GM23338 (cell line): ENCODE data around the gene CPNE1.

Experiments
- EZH2 ChIP-seq: fragments of 200-600 bp; sonication (generic); IDR thresholded peaks from one replicate; pipeline ENCODE4 v1.8.0; 2017; ENCODE audit warnings: antibody characterized with exemption, mild to moderate bottlenecking, low read depth; ENCODE audit not compliant: unreplicated experiment
- POLR2AphosphoS5 ChIP-seq: IDR thresholded peaks from 2 replicates; pipeline ENCODE4 v1.6.1; 2016; ENCODE audit warnings: antibody characterized with exemption, low read depth
- TF ChIP-seq, protein P1 (sequence below), 2 experiments: fragments of 200-600 bp in 1 of 2; sonication (generic) in 1 of 2; conservative IDR thresholded peaks; 2 replicates each; pipeline versions ENCODE4 v1.5.1 to v1.6.1; 2016 to 2017; ENCODE audit warnings: antibody characterized with exemption in 2 of 2, low read depth in 2 of 2, mild to moderate bottlenecking in 2 of 2, moderate library complexity in 1 of 2
- TF ChIP-seq, protein P2 (sequence below): IDR thresholded peaks from 2 replicates; pipeline ENCODE4 v1.6.1; 2016; ENCODE audit warnings: antibody characterized with exemption

DNA sequence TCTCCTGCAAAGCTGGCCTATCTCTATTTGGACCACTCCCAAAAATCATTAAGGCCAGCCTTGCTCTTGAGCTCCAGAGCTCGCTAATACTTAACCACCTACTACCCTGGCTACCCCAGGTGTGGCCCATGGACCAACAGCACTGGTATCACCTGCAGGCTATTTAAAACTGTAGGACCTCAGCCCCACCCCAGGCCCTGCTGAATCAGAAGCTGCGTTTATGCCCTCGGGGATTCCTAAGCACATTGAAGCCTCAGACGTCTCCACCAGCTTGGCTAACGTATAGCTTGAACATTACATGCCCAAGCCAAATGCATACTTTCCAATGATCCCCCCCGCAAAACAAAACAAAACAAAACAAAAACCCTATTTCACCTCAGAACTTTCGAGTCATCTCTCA, 68.8 kb downstream of the CPNE1 start:
- TF ChIP-seq, protein P1, sequence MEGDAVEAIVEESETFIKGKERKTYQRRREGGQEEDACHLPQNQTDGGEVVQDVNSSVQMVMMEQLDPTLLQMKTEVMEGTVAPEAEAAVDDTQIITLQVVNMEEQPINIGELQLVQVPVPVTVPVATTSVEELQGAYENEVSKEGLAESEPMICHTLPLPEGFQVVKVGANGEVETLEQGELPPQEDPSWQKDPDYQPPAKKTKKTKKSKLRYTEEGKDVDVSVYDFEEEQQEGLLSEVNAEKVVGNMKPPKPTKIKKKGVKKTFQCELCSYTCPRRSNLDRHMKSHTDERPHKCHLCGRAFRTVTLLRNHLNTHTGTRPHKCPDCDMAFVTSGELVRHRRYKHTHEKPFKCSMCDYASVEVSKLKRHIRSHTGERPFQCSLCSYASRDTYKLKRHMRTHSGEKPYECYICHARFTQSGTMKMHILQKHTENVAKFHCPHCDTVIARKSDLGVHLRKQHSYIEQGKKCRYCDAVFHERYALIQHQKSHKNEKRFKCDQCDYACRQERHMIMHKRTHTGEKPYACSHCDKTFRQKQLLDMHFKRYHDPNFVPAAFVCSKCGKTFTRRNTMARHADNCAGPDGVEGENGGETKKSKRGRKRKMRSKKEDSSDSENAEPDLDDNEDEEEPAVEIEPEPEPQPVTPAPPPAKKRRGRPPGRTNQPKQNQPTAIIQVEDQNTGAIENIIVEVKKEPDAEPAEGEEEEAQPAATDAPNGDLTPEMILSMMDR (conservative IDR thresholded peaks at IDR 0.05; ENCODE audit: low read depth in 2 of 2) = no peak
- TF ChIP-seq, protein P2, sequence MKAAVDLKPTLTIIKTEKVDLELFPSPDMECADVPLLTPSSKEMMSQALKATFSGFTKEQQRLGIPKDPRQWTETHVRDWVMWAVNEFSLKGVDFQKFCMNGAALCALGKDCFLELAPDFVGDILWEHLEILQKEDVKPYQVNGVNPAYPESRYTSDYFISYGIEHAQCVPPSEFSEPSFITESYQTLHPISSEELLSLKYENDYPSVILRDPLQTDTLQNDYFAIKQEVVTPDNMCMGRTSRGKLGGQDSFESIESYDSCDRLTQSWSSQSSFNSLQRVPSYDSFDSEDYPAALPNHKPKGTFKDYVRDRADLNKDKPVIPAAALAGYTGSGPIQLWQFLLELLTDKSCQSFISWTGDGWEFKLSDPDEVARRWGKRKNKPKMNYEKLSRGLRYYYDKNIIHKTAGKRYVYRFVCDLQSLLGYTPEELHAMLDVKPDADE = no peak
- TF ChIP-seq POLR2AphosphoS5 = no peak
- no peak for TF ChIP-seq EZH2
